ENCODE data around the gene LSAMP. TPM values are rescaled to one million over a fixed set of nuclear protein-coding genes. Genes with fewer than 3 reads are reported as not detected.

The LSAMP gene
- total RNA-seq, 1 experiment from 2014 or later = 5.7 TPM

DNA sequence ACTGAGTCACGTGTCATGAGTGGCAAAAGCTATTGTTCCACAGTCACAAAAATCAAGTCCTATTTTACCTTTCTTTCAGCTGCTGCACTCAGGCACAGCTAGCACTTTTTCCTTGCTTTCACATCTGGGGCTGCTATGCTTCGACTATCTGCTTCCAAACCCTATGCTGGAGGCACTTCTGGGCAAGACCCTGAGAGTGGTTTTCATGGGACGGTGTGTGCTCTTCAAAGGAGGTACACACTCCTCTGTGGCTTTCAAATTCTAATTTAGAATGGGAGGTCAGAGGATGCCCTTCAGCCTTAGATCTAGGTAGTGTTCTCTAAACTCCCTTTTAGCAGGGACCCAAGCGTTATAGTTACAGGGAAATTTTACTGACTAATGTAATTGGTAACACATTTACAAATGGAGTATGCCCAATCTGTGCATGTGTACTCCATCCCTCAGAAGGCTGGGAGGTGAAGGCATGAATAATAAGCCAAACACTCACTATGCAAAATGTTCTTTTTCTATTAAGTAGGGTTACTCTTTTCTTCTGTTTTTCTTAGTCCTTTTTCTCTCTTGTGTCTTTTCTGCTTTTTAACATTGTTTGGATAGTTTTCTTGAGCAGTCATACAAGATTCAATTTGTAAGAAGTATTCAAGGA lies 188.3 kb downstream of the LSAMP start (continued):
- TF ChIP-seq, protein P1, sequence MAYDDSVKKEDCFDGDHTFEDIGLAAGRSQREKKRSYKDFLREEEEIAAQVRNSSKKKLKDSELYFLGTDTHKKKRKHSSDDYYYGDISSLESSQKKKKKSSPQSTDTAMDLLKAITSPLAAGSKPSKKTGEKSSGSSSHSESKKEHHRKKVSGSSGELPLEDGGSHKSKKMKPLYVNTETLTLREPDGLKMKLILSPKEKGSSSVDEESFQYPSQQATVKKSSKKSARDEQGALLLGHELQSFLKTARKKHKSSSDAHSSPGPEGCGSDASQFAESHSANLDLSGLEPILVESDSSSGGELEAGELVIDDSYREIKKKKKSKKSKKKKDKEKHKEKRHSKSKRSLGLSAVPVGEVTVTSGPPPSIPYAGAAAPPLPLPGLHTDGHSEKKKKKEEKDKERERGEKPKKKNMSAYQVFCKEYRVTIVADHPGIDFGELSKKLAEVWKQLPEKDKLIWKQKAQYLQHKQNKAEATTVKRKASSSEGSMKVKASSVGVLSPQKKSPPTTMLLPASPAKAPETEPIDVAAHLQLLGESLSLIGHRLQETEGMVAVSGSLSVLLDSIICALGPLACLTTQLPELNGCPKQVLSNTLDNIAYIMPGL (CRISPR knock-in tag; IDR thresholded peaks at IDR 0.05) = no peak
- TF ChIP-seq NFE2L1 (CRISPR knock-in tag; IDR thresholded peaks at IDR 0.05) (no peak), IRF2 (CRISPR knock-in tag; IDR thresholded peaks at IDR 0.05; ENCODE audit: borderline replicate concordance, low read depth) (no peak), MXD4 (CRISPR knock-in tag; IDR thresholded peaks at IDR 0.05; ENCODE audit: borderline replicate concordance) (no peak), SMAD3 (CRISPR knock-in tag; IDR thresholded peaks at IDR 0.05; ENCODE audit: borderline replicate concordance) (no peak), ZNF317 (CRISPR knock-in tag; IDR thresholded peaks at IDR 0.05; ENCODE audit: borderline replicate concordance, low read depth) (no peak)

DNA sequence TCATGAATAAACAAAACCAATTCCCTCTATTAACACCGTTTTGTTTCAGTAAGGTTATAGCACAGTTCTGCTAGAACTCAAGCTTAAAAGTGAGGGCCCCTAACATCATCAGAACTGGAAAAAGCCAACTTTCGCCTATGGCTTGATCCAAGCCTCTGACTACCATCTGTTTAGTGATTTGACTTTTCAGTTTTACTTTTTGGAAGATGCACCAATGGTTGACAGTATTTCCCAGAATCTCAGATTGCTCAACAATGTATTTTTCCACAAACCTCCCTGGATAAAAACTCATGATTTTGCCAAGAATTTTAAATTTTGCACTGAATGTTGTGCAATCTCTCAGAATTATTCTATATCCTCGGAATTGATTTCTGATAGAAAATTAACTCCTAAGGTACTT lies 190.7 kb downstream of the LSAMP start:
- CTCF ChIA-PET = no interaction called here
- no peaks in the 10 kb centered on the region for H3K9me3 Mint-ChIP-seq

More for the DNA sequence above, 190.7 kb downstream of the LSAMP start:
- no peak for ATAC-seq
- Mint-ChIP-seq H3K4me3 (no peak overlapping the region), H3K27me3 (ENCODE audit: low read depth) (peaks cover 60% of the 10 kb centered on the region), H3K4me1 (peaks cover 22% of the 10 kb centered on the region), H3K27ac (no peak overlapping the region), H3K36me3 (no peaks in the 10 kb centered on the region)
- no peak for DNase-seq (ENCODE audit: low spot score)
- POLR2A ChIA-PET = no interaction called here
- TF ChIP-seq HMGA2 (CRISPR knock-in tag; IDR thresholded peaks at IDR 0.05) (no peak), KAT7 (CRISPR knock-in tag; IDR thresholded peaks at IDR 0.05; ENCODE audit: borderline replicate concordance) (no peak), IRF2 (CRISPR knock-in tag; IDR thresholded peaks at IDR 0.05; ENCODE audit: borderline replicate concordance, low read depth) (no peak), GABPB1 (CRISPR knock-in tag; IDR thresholded peaks at IDR 0.05) (no peak), ZNF138 (CRISPR knock-in tag; conservative IDR thresholded peaks at IDR 0.05) (no peak)
- TF ChIP-seq, protein P2, sequence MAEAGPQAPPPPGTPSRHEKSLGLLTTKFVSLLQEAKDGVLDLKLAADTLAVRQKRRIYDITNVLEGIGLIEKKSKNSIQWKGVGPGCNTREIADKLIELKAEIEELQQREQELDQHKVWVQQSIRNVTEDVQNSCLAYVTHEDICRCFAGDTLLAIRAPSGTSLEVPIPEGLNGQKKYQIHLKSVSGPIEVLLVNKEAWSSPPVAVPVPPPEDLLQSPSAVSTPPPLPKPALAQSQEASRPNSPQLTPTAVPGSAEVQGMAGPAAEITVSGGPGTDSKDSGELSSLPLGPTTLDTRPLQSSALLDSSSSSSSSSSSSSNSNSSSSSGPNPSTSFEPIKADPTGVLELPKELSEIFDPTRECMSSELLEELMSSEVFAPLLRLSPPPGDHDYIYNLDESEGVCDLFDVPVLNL (CRISPR knock-in tag; IDR thresholded peaks at IDR 0.05; ENCODE audit: borderline replicate concordance, low read depth) = no peak
- TF ChIP-seq, protein P3, sequence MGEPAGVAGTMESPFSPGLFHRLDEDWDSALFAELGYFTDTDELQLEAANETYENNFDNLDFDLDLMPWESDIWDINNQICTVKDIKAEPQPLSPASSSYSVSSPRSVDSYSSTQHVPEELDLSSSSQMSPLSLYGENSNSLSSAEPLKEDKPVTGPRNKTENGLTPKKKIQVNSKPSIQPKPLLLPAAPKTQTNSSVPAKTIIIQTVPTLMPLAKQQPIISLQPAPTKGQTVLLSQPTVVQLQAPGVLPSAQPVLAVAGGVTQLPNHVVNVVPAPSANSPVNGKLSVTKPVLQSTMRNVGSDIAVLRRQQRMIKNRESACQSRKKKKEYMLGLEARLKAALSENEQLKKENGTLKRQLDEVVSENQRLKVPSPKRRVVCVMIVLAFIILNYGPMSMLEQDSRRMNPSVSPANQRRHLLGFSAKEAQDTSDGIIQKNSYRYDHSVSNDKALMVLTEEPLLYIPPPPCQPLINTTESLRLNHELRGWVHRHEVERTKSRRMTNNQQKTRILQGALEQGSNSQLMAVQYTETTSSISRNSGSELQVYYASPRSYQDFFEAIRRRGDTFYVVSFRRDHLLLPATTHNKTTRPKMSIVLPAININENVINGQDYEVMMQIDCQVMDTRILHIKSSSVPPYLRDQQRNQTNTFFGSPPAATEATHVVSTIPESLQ (CRISPR knock-in tag; IDR thresholded peaks at IDR 0.05) = no peak
- TF ChIP-seq, protein P4, sequence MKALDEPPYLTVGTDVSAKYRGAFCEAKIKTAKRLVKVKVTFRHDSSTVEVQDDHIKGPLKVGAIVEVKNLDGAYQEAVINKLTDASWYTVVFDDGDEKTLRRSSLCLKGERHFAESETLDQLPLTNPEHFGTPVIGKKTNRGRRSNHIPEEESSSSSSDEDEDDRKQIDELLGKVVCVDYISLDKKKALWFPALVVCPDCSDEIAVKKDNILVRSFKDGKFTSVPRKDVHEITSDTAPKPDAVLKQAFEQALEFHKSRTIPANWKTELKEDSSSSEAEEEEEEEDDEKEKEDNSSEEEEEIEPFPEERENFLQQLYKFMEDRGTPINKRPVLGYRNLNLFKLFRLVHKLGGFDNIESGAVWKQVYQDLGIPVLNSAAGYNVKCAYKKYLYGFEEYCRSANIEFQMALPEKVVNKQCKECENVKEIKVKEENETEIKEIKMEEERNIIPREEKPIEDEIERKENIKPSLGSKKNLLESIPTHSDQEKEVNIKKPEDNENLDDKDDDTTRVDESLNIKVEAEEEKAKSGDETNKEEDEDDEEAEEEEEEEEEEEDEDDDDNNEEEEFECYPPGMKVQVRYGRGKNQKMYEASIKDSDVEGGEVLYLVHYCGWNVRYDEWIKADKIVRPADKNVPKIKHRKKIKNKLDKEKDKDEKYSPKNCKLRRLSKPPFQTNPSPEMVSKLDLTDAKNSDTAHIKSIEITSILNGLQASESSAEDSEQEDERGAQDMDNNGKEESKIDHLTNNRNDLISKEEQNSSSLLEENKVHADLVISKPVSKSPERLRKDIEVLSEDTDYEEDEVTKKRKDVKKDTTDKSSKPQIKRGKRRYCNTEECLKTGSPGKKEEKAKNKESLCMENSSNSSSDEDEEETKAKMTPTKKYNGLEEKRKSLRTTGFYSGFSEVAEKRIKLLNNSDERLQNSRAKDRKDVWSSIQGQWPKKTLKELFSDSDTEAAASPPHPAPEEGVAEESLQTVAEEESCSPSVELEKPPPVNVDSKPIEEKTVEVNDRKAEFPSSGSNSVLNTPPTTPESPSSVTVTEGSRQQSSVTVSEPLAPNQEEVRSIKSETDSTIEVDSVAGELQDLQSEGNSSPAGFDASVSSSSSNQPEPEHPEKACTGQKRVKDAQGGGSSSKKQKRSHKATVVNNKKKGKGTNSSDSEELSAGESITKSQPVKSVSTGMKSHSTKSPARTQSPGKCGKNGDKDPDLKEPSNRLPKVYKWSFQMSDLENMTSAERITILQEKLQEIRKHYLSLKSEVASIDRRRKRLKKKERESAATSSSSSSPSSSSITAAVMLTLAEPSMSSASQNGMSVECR (CRISPR knock-in tag; IDR thresholded peaks at IDR 0.05; ENCODE audit: borderline replicate concordance) = no peak
- TF ChIP-seq, protein P5, sequence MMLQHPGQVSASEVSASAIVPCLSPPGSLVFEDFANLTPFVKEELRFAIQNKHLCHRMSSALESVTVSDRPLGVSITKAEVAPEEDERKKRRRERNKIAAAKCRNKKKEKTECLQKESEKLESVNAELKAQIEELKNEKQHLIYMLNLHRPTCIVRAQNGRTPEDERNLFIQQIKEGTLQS (CRISPR knock-in tag; conservative IDR thresholded peaks at IDR 0.05) = no peak
- TF ChIP-seq, protein P6, sequence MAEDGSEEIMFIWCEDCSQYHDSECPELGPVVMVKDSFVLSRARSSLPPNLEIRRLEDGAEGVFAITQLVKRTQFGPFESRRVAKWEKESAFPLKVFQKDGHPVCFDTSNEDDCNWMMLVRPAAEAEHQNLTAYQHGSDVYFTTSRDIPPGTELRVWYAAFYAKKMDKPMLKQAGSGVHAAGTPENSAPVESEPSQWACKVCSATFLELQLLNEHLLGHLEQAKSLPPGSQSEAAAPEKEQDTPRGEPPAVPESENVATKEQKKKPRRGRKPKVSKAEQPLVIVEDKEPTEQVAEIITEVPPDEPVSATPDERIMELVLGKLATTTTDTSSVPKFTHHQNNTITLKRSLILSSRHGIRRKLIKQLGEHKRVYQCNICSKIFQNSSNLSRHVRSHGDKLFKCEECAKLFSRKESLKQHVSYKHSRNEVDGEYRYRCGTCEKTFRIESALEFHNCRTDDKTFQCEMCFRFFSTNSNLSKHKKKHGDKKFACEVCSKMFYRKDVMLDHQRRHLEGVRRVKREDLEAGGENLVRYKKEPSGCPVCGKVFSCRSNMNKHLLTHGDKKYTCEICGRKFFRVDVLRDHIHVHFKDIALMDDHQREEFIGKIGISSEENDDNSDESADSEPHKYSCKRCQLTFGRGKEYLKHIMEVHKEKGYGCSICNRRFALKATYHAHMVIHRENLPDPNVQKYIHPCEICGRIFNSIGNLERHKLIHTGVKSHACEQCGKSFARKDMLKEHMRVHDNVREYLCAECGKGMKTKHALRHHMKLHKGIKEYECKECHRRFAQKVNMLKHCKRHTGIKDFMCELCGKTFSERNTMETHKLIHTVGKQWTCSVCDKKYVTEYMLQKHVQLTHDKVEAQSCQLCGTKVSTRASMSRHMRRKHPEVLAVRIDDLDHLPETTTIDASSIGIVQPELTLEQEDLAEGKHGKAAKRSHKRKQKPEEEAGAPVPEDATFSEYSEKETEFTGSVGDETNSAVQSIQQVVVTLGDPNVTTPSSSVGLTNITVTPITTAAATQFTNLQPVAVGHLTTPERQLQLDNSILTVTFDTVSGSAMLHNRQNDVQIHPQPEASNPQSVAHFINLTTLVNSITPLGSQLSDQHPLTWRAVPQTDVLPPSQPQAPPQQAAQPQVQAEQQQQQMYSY (CRISPR knock-in tag; IDR thresholded peaks at IDR 0.05) = no peak
- TF ChIP-seq, protein P7, sequence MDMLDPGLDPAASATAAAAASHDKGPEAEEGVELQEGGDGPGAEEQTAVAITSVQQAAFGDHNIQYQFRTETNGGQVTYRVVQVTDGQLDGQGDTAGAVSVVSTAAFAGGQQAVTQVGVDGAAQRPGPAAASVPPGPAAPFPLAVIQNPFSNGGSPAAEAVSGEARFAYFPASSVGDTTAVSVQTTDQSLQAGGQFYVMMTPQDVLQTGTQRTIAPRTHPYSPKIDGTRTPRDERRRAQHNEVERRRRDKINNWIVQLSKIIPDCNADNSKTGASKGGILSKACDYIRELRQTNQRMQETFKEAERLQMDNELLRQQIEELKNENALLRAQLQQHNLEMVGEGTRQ (CRISPR knock-in tag; IDR thresholded peaks at IDR 0.05) = no peak
